ENCODE measurements around the gene CRYBG2. TPM values are rescaled to one million over a fixed set of nuclear protein-coding genes. Genes with fewer than 3 reads are reported as not detected.

CRYBG2 gene
- total RNA-seq, 1 donor from 2014 or later = 15.4 TPM

- DNase-seq = no peak
These were observed 73.4 kb downstream of the CRYBG2 start for GRCh38 chr1:26280333-26281042.

- peak; percentile 66 for DNase-seq
These were observed 74.2 kb downstream of the CRYBG2 start, which contains the start of gene SH3BGRL3 for GRCh38 chr1:26279456-26280332. SH3BGRL3 (plus strand) TSS chr1:26280086; CDS start chr1:26280156, 70 bp downstream.

- peak; percentile 25 for DNase-seq
These were observed 75.0 kb downstream of the CRYBG2 start for GRCh38 chr1:26278724-26279455.

GRCh38 chr1:26278303-26278702 is 75.6 kb downstream of the CRYBG2 start:
- DNase-seq = no peak

GRCh38 chr1:26277719-26278118 is 76.2 kb downstream of the CRYBG2 start:
- no peak for DNase-seq

GRCh38 chr1:26277261-26277661 is 76.7 kb downstream of the CRYBG2 start:
- DNase-seq = no peak

- DNase-seq = no peak
These were observed 77.5 kb downstream of the CRYBG2 start for GRCh38 chr1:26276432-26276838.

- peak; percentile 90 for DNase-seq
These were observed 78.1 kb downstream of the CRYBG2 start for GRCh38 chr1:26275580-26276431.

GRCh38 chr1:26274801-26275425 is 79.0 kb downstream of the CRYBG2 start:
- no peak for DNase-seq

Other genes starting within 250 kb of the CRYBG2 start
- 11.3 TPM for gene PDIK1L, start 242.3 kb downstream of the CRYBG2 start, total RNA-seq
- 0.30 TPM for gene FAM110D, start 195.1 kb downstream of the CRYBG2 start, total RNA-seq
- not detected for gene C1orf232, start 185.2 kb downstream of the CRYBG2 start, total RNA-seq
- 10.0 TPM for gene ZNF593, start 184.2 kb downstream of the CRYBG2 start, total RNA-seq
- not detected for gene ZNF593OS, start 182.3 kb downstream of the CRYBG2 start, total RNA-seq
- gene CNKSR1, start 176.6 kb downstream of the CRYBG2 start, total RNA-seq = 6.9 TPM
- gene CATSPER4, start 163.5 kb downstream of the CRYBG2 start, total RNA-seq = not detected
- 15.1 TPM for gene CEP85, start 119.9 kb downstream of the CRYBG2 start, total RNA-seq
- gene SH3BGRL3, start 74.0 kb downstream of the CRYBG2 start, total RNA-seq = 16.0 TPM
- 8.2 TPM for gene UBXN11, start 47.5 kb downstream of the CRYBG2 start, total RNA-seq
- gene CD52, start 36.2 kb downstream of the CRYBG2 start, total RNA-seq = 2.8 TPM
- not detected for gene ZNF683, start 18.6 kb upstream of the CRYBG2 start, total RNA-seq
- gene LIN28A, start 56.7 kb upstream of the CRYBG2 start, total RNA-seq = not detected
- gene DHDDS, start 78.2 kb upstream of the CRYBG2 start, total RNA-seq = 25.0 TPM
- gene HMGN2, start 118.3 kb upstream of the CRYBG2 start, total RNA-seq = 412 TPM
- gene RPS6KA1, start 175.6 kb upstream of the CRYBG2 start, total RNA-seq = 15.7 TPM

All from skin of body (tissue), 2 donors.